ENCODE results near the gene PLCB4.

PLCB4 gene

GRCh38 chr20:9503526-9504245, 434.8 kb downstream of the PLCB4 start:
- H3K4me3 ChIP-seq (ENCODE audit: low read depth, low read length), result no peak overlapping the region
- TF ChIP-seq, protein P1, sequence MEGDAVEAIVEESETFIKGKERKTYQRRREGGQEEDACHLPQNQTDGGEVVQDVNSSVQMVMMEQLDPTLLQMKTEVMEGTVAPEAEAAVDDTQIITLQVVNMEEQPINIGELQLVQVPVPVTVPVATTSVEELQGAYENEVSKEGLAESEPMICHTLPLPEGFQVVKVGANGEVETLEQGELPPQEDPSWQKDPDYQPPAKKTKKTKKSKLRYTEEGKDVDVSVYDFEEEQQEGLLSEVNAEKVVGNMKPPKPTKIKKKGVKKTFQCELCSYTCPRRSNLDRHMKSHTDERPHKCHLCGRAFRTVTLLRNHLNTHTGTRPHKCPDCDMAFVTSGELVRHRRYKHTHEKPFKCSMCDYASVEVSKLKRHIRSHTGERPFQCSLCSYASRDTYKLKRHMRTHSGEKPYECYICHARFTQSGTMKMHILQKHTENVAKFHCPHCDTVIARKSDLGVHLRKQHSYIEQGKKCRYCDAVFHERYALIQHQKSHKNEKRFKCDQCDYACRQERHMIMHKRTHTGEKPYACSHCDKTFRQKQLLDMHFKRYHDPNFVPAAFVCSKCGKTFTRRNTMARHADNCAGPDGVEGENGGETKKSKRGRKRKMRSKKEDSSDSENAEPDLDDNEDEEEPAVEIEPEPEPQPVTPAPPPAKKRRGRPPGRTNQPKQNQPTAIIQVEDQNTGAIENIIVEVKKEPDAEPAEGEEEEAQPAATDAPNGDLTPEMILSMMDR (IDR thresholded peaks at IDR 0.05; ENCODE audit: low read depth, low read length, missing control alignments), result peak; percentile 26
- in situ Hi-C loops (cut with HindIII; ENCODE audit: low sequenced_read_pairs), result no loop called here
- DNase-seq (ENCODE audit: low read depth), result peak; percentile 88

DNA sequence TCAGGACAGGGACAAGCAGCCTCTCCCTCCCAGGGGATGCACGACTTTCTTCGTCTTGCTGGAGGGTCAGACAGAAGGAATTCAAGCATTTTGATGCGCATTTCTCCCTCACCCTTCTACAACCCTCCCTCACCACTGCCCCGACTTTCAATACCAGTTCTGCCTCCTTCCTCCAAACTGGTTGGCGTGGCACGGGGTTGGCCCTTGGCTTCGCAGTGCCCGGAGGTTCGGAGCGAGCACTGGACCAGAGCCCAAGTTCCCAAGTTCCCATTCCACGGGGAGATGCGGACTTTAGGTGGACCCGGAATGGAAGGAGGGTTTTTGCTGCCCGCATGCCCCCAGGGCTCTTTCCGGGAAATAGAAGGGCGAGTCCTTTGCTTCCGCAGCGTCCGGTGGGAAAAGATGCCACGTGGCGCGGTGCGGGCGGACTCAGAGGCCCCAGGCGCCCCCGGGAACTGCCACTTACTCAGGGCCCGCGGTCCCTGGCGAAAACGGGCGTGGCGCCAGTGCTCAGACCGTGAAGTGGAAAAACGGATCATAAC, 437.5 kb downstream of the PLCB4 start:
- H3K4me3 ChIP-seq (ENCODE audit: low read depth, low read length), result no peak overlapping the region
- TF ChIP-seq, protein P1 (IDR thresholded peaks at IDR 0.05; ENCODE audit: low read depth, low read length, missing control alignments), result no peak
- in situ Hi-C loops (cut with HindIII; ENCODE audit: low sequenced_read_pairs), result no loop called here
- no peak for DNase-seq (ENCODE audit: low read depth)

GRCh38 chr20:9506964-9507369, 438.1 kb downstream of the PLCB4 start:
- no peak for DNase-seq (ENCODE audit: low read depth)
- TF ChIP-seq, protein P1 (IDR thresholded peaks at IDR 0.05; ENCODE audit: low read depth, low read length, missing control alignments), result no peak
- no peak overlapping the region for H3K4me3 ChIP-seq (ENCODE audit: low read depth, low read length)
- in situ Hi-C loops (cut with HindIII; ENCODE audit: low sequenced_read_pairs), result no loop called here

- in situ Hi-C loops (cut with HindIII; ENCODE audit: low sequenced_read_pairs), result no loop called here
- no peak for DNase-seq (ENCODE audit: low read depth)
- H3K4me3 ChIP-seq (ENCODE audit: low read depth, low read length), result no peak overlapping the region
- TF ChIP-seq, protein P1 (IDR thresholded peaks at IDR 0.05; ENCODE audit: low read depth, low read length, missing control alignments), result no peak
Observed at GRCh38 chr20:9507544-9508239, 438.8 kb downstream of the PLCB4 start.

DNA sequence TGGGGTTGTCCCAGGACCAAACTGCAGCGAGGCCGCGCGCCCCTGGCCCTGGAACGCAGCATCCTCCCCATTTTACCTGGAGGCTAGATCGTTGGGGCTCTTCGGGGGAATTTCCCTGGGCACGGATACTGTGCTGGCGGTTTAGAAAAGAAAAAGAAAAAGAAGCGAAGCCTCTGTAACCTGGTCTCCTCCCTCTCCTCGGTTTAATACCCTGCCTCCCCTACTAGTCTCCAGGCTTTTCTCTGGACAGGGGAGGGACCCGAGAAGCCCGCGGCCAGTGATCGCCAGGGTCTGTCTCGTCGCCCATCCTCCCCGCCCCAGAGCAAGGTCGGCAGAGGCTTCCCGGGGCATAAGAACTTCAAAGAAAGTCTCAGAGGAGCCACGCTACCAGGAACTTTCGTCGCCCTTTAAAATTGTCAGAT, 439.4 kb downstream of the PLCB4 start:
- H3K4me3 ChIP-seq (ENCODE audit: low read depth, low read length), result no peak overlapping the region
- DNase-seq (ENCODE audit: low read depth), result no peak
- in situ Hi-C loops (cut with HindIII; ENCODE audit: low sequenced_read_pairs), result no loop called here
- TF ChIP-seq, protein P1 (IDR thresholded peaks at IDR 0.05; ENCODE audit: low read depth, low read length, missing control alignments), result no peak

- H3K4me3 ChIP-seq (ENCODE audit: low read depth, low read length), result no peak overlapping the region
- DNase-seq (ENCODE audit: low read depth), result no peak
- in situ Hi-C loops (cut with HindIII; ENCODE audit: low sequenced_read_pairs), result no loop called here
- TF ChIP-seq, protein P1 (IDR thresholded peaks at IDR 0.05; ENCODE audit: low read depth, low read length, missing control alignments), result no peak
Observed at GRCh38 chr20:9508696-9509178, 439.9 kb downstream of the PLCB4 start.

Measured in astrocyte of the cerebellum (primary cell).